GM19025 (cell line): ENCODE results near the gene OBSCN.

Source experiments
- ATAC-seq: cut with Tn5 transposase; IDR thresholded peaks from one replicate; pipeline ENCODE4 v1.9.1; 2021; ENCODE audit warnings: mild to moderate bottlenecking, low read depth, moderate library complexity; ENCODE audit not compliant: unreplicated experiment

OBSCN gene

GRCh38 chr1:228423404-228424053 is 215.7 kb downstream of the OBSCN start:
- no peak for ATAC-seq

DNA sequence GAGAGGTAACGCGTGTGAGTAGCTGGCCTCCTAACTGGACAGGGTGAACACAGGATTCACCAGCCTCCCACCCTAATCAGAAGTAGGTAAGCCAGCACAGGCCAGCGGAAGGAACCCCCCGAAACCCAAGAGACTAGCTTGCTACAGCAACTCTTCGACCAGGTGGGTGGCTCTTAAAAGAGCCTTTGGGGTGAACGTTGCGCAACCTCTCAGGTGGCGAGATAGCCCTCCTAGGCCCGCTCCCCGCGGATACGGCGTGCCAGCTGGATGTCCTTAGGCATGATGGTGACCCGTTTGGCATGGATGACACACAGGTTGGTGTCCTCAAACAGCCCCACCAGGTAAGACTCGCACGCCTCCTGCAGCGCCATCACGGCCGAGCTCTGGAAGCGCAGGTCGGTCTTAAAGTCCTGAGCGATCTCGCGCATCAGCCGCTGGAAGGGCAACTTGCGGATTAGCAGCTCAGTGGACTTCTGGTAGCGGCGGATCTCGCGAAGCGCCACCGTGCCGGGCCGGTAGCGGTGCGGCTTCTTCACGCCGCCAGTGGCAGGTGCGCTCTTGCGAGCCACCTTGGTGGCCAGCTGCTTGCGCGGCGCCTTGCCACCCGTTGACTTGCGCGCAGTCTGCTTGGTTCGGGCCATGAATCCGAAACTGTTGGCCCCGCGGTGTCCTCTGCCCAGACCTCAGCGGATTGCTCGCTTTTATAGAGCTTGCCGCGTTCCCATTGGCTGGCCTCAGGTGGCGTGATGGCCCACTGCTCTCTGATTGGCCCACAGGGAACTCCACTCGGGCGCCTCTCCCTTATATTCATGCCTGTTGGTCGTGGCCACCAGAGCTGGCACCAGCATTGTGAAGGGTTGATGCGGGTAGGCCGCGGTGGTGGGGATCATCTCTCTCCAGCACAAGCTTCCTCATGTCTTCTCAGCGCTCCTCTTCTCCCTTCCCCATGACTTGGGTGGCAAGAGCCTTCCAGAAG is 217.1 kb downstream of the OBSCN start:
- ATAC-seq: no peak

- ATAC-seq: no peak
Measured at GRCh38 chr1:228426518-228427175, 218.8 kb downstream of the OBSCN start.

DNA sequence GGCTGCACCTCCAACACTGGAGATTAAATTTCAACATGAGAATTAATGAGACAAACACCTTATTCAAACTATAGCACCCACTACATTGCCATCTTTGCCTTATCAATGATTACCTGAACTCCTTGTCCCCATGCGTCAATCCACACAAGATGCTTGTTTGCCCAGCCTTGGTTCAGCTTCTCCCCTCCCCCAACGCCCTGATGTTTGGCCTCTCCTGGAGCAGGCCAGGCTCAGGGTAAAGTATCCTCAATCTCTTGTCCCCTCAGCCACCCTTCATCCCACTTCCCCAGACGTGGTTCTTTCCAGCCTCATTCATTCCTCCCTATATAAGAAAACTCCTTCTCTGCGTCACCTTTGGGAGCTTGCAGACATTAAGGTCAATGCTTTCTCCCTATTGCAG is 220.6 kb downstream of the OBSCN start:
- ATAC-seq: no peak
